Stimulated activated naive CD8-positive, alpha-beta T cell treated with anti-CD3 and anti-CD28 coated beads, Interleukin-15, Interleukin-2, amounts not matched to agents 100 ng/mL and 50 ng/mL, for 24 hours (primary cell): Measurements from ENCODE around the gene ARHGAP44.

Experiments
- H3K27ac Mint-ChIP-seq: one replicate; pipeline ENCODE4 v1.8.0; 2021; ENCODE audit warnings: mild to moderate bottlenecking, mixed read lengths
- H3K27me3 Mint-ChIP-seq: one replicate; pipeline ENCODE4 v1.8.0; 2021; ENCODE audit warnings: mixed read lengths
- H3K36me3 Mint-ChIP-seq: one replicate; pipeline ENCODE4 v1.8.0; 2021; ENCODE audit warnings: low read depth, mixed read lengths
- H3K4me1 Mint-ChIP-seq: one replicate; pipeline ENCODE4 v1.8.0; 2021; ENCODE audit warnings: low read depth, mixed read lengths
- H3K4me3 Mint-ChIP-seq: one replicate; pipeline ENCODE4 v1.8.0; 2021; ENCODE audit warnings: mild to moderate bottlenecking, mixed read lengths
- H3K9me3 Mint-ChIP-seq: one replicate; pipeline ENCODE4 v1.8.0; 2021; ENCODE audit warnings: mixed read lengths

ARHGAP44 gene

GRCh38 chr17:12979826-12980500 lies 190.7 kb downstream of the ARHGAP44 start:
- Mint-ChIP-seq H3K4me3 (no peak overlapping the region), H3K9me3 (no peaks in the 10 kb centered on the region), H3K27me3 (peaks cover 19% of the 10 kb centered on the region), H3K4me1 (no peaks in the 10 kb centered on the region), H3K27ac (no peak overlapping the region), H3K36me3 (no peaks in the 10 kb centered on the region)

DNA sequence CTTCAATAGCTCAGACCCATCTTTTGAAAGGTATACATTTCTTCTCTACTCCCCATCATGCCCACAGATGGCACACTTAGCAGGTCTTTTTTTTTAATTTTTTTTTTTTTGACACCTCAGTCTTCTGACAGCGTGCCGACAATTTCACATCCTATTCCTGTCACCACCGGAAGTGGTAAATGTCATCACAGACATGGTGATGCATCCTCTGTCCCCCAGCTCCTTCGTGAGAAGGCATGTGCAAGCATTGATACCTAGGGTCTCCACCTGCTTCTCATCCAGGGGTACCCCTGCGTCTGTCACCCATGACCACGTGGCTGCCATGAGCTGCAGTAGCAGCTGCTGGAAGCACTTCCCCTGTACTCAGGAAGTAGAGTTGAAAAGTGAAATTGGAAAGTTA lies 192.9 kb downstream of the ARHGAP44 start:
- Mint-ChIP-seq H3K36me3 (no peaks in the 10 kb centered on the region), H3K4me3 (no peak overlapping the region), H3K27ac (no peak overlapping the region), H3K27me3 (peaks cover 9% of the 10 kb centered on the region), H3K4me1 (no peaks in the 10 kb centered on the region), H3K9me3 (no peaks in the 10 kb centered on the region)

DNA sequence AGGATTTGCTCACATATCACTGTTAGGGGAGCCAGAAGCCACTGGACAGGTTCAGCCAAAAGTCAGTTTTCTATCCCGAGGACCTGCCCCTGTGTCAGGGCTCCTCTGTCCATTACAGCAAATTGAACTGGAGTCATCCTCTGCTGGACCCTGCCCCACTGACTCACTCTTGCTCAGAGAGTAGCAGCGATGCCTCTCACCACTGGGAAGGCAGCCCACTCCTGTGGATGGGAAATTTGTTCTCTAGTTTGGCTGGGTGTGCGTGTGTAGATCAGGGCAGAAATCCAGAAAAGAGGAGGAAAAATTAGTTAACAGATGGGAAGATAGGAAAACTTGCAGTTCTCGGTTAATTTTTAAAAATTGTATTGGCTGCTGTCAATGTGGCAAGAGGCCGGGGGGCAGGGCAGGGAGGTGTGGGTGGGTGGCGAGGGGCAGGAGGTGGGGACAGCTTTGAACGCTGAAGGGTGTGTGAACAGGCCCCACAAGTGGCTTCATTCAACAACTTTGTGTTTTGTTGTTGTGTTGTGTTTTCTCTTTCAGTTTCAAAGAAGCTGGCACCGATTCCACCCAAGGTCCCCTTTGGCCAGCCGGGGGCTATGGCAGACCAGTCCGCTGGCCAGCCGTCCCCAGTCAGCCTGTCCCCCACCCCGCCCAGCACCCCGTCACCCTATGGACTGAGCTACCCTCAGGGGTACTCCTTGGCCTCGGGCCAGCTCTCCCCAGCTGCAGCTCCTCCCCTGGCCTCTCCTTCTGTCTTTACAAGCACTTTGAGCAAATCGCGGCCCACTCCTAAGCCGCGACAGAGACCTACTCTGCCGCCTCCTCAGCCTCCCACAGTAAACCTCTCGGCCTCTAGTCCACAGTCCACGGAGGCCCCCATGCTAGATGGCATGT lies 194.9 kb downstream of the ARHGAP44 start:
- H3K27ac Mint-ChIP-seq = no peak overlapping the region
- H3K27me3 Mint-ChIP-seq = no peaks in the 10 kb centered on the region
- H3K4me3 Mint-ChIP-seq = no peak overlapping the region
- H3K9me3 Mint-ChIP-seq = no peaks in the 10 kb centered on the region
- no peaks in the 10 kb centered on the region for H3K36me3 Mint-ChIP-seq
- H3K4me1 Mint-ChIP-seq = no peaks in the 10 kb centered on the region

GRCh38 chr17:12985431-12986293 lies 196.4 kb downstream of the ARHGAP44 start:
- H3K9me3 Mint-ChIP-seq = no peaks in the 10 kb centered on the region
- no peak overlapping the region for H3K4me3 Mint-ChIP-seq
- no peak overlapping the region for H3K27ac Mint-ChIP-seq
- H3K4me1 Mint-ChIP-seq = no peaks in the 10 kb centered on the region
- H3K36me3 Mint-ChIP-seq = peaks cover 9% of the 10 kb centered on the region
- no peaks in the 10 kb centered on the region for H3K27me3 Mint-ChIP-seq

DNA sequence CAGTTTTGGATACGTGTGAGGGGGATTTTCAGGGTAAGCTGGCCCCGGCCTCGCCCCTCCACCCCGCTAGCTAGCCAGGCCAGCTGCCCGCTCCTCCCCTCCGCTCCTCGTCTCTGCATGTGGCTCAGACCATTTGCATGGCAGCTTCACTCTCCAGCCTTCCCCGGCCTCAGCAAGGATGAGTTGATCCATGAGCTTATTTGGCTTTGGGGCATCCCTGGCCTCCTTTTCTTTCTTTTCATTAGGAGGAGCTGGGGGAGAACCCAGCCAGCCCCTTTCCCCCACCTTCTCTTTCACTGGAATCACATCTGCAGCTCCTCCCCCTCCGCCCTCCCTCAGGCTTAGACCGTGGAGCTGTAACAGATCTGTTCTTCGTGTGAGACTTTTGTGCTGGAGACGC lies 197.8 kb downstream of the ARHGAP44 start:
- Mint-ChIP-seq H3K4me3 (no peak overlapping the region), H3K9me3 (no peaks in the 10 kb centered on the region), H3K27me3 (no peaks in the 10 kb centered on the region), H3K4me1 (no peaks in the 10 kb centered on the region), H3K27ac (no peak overlapping the region), H3K36me3 (peaks cover 24% of the 10 kb centered on the region)

DNA sequence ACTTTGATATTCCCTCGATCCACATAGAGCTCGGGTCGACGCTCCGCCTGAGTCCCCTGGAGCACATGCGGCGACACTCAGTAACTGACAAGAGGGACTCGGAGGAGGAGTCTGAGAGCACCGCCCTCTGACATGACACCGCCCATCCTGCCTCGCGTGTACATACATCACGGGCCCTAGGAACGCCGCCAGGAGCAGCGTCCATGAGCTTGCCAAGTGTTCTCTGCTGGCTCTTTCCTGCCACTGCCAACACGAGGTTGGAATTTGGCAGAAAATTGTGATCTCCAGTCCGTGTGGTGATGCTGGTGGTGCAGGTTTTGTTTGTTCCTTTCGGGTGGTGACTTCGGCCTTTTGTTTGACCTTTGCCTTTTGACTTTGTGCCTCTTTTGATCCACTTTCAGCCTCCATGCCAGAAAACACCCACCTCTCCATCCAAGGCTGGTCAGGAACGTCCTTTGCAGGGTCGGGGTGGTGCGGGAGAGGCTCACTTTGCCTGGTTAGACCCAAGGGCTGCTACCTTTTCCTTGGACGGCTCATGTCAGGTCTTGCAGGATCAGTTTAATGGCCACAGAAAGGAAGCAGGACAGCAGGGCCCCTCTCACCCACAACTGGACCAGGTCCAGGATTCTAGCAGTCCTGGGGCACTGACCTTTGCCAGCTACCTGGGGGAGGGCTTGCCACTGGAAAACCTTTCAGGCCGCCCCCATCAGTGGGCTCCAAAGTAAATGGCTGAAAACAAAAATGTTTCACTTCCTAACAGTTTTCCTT lies 200.9 kb downstream of the ARHGAP44 start:
- H3K9me3 Mint-ChIP-seq = no peaks in the 10 kb centered on the region
- H3K4me3 Mint-ChIP-seq = no peak overlapping the region
- peaks cover 43% of the 10 kb centered on the region for H3K36me3 Mint-ChIP-seq
- no peak overlapping the region for H3K27ac Mint-ChIP-seq
- H3K27me3 Mint-ChIP-seq = no peaks in the 10 kb centered on the region
- H3K4me1 Mint-ChIP-seq = no peaks in the 10 kb centered on the region

DNA sequence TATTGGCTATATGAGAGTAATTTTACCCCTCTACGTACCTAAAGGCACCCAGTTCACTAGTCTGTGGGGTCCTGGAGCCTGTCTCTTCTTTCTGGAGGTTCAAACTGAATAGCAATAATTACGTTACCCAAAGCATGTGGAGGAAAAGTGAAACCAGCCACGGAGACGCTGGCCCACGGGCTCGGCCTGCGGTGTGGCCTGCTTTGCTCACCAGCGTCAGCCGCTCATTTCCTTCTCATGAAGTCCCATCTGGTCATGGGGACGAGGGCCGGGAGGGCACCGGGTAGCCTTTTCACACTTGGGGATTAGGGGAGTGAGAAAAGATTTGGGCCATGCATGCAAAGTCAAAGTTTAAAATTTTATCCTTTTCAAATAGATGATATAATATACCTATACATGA lies 201.6 kb downstream of the ARHGAP44 start:
- Mint-ChIP-seq H3K27me3 (no peaks in the 10 kb centered on the region), H3K9me3 (no peaks in the 10 kb centered on the region), H3K27ac (no peak overlapping the region), H3K4me1 (no peaks in the 10 kb centered on the region), H3K4me3 (no peak overlapping the region), H3K36me3 (peaks cover 48% of the 10 kb centered on the region)

DNA sequence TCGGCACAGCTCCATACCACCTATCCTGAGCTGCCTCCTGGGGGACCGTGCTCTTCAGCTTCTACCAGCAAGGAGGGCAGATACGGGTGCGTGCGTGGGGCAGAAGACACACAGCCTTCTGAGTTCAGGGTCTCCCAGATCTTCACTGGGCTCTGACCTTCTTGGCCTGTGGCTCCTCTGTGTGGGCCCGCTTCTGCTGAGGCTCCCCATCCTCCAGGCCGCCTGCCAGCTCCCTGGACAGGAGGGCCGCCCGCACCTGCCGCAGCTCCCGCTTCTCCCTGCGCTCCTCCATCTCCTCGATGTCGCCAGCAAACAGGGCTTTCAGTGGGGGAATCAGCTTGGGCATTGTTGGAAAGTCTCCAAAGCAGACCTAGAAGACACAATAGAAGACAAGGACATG lies 203.4 kb downstream of the ARHGAP44 start:
- Mint-ChIP-seq H3K27me3 (no peaks in the 10 kb centered on the region), H3K9me3 (no peaks in the 10 kb centered on the region), H3K27ac (no peak overlapping the region), H3K36me3 (peaks cover 58% of the 10 kb centered on the region), H3K4me1 (no peaks in the 10 kb centered on the region), H3K4me3 (no peak overlapping the region)

GRCh38 chr17:12993631-12994030 lies 204.3 kb downstream of the ARHGAP44 start:
- Mint-ChIP-seq H3K4me3 (no peak overlapping the region), H3K27me3 (no peaks in the 10 kb centered on the region), H3K27ac (no peak overlapping the region), H3K4me1 (no peaks in the 10 kb centered on the region), H3K9me3 (no peaks in the 10 kb centered on the region), H3K36me3 (peaks cover 66% of the 10 kb centered on the region)

- Mint-ChIP-seq H3K4me3 (no peak overlapping the region), H3K27ac (no peak overlapping the region)
Observed at GRCh38 chr17:12994341-12995074, 205.2 kb downstream of the ARHGAP44 start.

GRCh38 chr17:12995106-12995895 lies 206.0 kb downstream of the ARHGAP44 start:
- H3K4me3 Mint-ChIP-seq = no peak overlapping the region
- H3K4me1 Mint-ChIP-seq = no peaks in the 10 kb centered on the region
- H3K27me3 Mint-ChIP-seq = no peaks in the 10 kb centered on the region
- no peaks in the 10 kb centered on the region for H3K9me3 Mint-ChIP-seq
- H3K27ac Mint-ChIP-seq = no peak overlapping the region
- peaks cover 65% of the 10 kb centered on the region for H3K36me3 Mint-ChIP-seq

More at GRCh38 chr17:12994341-12995074, 205.2 kb downstream of the ARHGAP44 start:
- no peaks in the 10 kb centered on the region for H3K4me1 Mint-ChIP-seq
- H3K27me3 Mint-ChIP-seq = no peaks in the 10 kb centered on the region
- no peaks in the 10 kb centered on the region for H3K9me3 Mint-ChIP-seq
- peaks cover 72% of the 10 kb centered on the region for H3K36me3 Mint-ChIP-seq

- no peak overlapping the region for H3K4me3 Mint-ChIP-seq
- H3K27me3 Mint-ChIP-seq = no peaks in the 10 kb centered on the region
- H3K36me3 Mint-ChIP-seq = peaks cover 66% of the 10 kb centered on the region
- no peak overlapping the region for H3K27ac Mint-ChIP-seq
- H3K4me1 Mint-ChIP-seq = no peaks in the 10 kb centered on the region
- no peaks in the 10 kb centered on the region for H3K9me3 Mint-ChIP-seq
Observed at GRCh38 chr17:12995896-12996295, 206.6 kb downstream of the ARHGAP44 start.

GRCh38 chr17:12996357-12996756 lies 207.1 kb downstream of the ARHGAP44 start:
- H3K36me3 Mint-ChIP-seq = peaks cover 63% of the 10 kb centered on the region
- no peak overlapping the region for H3K4me3 Mint-ChIP-seq
- no peaks in the 10 kb centered on the region for H3K9me3 Mint-ChIP-seq
- no peaks in the 10 kb centered on the region for H3K4me1 Mint-ChIP-seq
- no peak overlapping the region for H3K27ac Mint-ChIP-seq
- H3K27me3 Mint-ChIP-seq = no peaks in the 10 kb centered on the region
